ENCODE results near the gene UNC119. TPM values are rescaled to one million over a fixed set of nuclear protein-coding genes. Genes with fewer than 3 reads are reported as not detected.

Gene UNC119
- total RNA-seq, 1 donor from 2014 or later, result 47.2 TPM

DNA sequence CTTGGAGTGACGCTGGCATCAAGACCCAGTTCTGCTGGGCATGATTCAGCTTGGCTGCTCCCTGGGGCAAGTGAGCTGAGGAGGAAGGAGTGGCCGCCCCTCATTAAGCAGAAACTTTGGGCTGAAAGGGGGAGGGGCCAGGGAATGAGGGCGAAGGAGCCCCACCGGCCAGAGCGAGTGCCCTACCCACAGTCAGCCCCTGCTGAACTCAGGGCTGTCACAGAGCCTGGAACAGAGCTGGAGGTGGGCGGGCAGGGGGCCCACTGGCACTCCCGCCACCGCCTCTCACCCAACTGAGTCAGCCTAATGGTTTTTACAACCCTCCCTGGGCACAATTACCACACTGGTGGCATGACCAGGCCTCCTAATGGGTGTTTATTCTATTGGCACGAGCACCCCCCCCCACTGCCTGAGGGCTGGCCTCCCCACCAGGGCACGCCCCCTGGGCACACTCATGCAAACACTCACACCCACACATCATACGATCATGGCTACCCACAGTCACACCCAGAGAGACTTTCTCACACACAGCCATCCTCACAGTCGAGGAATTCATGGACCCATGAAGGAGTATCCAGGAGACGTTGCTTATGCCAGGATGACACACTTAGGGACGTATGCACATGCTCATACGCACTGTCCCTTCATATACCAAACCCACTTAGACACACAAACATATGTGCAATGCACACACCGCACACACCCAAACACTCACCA lies 19.2 kb downstream of the UNC119 start:
- TF ChIP-seq, protein P1, sequence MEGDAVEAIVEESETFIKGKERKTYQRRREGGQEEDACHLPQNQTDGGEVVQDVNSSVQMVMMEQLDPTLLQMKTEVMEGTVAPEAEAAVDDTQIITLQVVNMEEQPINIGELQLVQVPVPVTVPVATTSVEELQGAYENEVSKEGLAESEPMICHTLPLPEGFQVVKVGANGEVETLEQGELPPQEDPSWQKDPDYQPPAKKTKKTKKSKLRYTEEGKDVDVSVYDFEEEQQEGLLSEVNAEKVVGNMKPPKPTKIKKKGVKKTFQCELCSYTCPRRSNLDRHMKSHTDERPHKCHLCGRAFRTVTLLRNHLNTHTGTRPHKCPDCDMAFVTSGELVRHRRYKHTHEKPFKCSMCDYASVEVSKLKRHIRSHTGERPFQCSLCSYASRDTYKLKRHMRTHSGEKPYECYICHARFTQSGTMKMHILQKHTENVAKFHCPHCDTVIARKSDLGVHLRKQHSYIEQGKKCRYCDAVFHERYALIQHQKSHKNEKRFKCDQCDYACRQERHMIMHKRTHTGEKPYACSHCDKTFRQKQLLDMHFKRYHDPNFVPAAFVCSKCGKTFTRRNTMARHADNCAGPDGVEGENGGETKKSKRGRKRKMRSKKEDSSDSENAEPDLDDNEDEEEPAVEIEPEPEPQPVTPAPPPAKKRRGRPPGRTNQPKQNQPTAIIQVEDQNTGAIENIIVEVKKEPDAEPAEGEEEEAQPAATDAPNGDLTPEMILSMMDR (IDR thresholded peaks at IDR 0.05; ENCODE audit: unreplicated experiment), result no peak
- Mint-ChIP-seq H3K4me1 (ENCODE audit: unreplicated experiment) (no peaks in the 10 kb centered on the region), H3K27me3 (ENCODE audit: unreplicated experiment) (peaks cover 15% of the 10 kb centered on the region), H3K4me3 (ENCODE audit: unreplicated experiment) (no peak overlapping the region), H3K27ac (ENCODE audit: unreplicated experiment) (no peak overlapping the region), H3K36me3 (ENCODE audit: low read depth, unreplicated experiment) (no peaks in the 10 kb centered on the region), H3K9me3 (ENCODE audit: unreplicated experiment) (no peaks in the 10 kb centered on the region)
- no peak for DNase-seq (ENCODE audit: low spot score)

DNA sequence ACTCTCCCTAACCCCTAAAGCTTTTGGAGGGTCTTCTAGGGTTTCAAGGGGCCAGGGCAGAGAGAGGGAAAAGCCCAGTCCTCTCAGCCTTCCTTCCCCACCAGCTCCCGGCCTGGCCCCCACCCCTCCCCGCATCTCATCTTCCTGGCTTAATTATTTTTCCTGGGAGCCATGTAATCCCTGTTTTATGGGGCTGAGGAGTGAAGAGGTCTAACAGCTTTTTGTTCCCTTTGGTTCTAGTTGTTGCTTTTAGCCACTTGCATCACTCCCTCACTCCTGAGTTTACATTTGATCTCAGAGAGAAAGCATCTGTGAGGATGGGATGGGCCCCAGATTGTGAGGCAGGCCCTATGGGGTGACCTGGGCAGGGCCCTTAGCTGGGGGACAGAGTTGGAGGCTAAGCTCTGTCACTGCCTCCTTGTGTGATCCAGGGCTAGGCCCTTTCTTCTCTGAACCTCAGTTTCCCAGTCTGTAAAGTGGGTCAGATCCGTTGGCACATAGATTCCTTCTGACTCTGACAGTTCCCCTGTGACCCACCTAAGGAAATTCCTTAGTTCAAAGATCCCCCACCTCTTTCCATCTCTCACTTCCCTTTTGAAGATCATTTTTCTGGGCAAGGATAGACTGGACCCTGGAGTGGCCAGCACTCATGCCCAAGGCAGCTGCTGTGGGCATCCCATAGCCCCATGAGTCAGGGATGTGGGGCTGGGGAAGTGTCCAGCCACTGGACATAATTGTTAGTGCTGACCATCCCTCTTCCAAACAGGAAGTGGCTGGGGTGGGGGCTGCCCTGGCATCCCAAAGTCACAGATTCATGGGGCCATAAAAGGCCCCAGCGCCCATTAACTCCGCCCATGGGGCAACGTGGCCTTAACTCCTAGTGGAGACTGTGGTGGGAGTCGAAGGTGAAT lies 20.1 kb downstream of the UNC119 start:
- Mint-ChIP-seq H3K27ac (ENCODE audit: unreplicated experiment) (no peak overlapping the region), H3K36me3 (ENCODE audit: low read depth, unreplicated experiment) (no peaks in the 10 kb centered on the region), H3K4me3 (ENCODE audit: unreplicated experiment) (no peak overlapping the region), H3K4me1 (ENCODE audit: unreplicated experiment) (no peaks in the 10 kb centered on the region), H3K27me3 (ENCODE audit: unreplicated experiment) (peaks cover 13% of the 10 kb centered on the region), H3K9me3 (ENCODE audit: unreplicated experiment) (no peaks in the 10 kb centered on the region)
- no peak for DNase-seq (ENCODE audit: low spot score)
- TF ChIP-seq, protein P1 (IDR thresholded peaks at IDR 0.05; ENCODE audit: unreplicated experiment), result no peak

DNA sequence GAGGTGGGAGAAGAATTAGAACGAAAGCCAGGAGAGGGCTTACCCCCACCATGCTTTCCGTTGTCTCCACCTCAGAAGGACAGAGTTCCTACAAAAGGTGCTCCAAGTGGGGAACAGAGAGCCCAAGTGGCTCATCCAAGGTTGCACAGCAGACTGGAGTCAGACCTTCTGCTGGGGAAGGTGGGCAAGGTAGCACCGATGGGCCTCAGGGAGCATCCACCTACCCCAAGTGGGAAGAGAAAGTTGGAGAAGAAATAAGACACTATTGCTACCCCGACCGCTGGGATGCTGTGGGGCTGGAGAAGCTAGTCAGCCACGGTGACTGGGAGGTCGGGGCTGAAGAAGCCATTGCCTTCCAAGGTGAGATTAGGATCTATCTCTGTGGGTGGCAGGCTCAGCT lies 21.5 kb downstream of the UNC119 start:
- no peak overlapping the region for H3K4me3 Mint-ChIP-seq (ENCODE audit: unreplicated experiment)
- no peaks in the 10 kb centered on the region for H3K4me1 Mint-ChIP-seq (ENCODE audit: unreplicated experiment)
- peaks cover 16% of the 10 kb centered on the region for H3K27me3 Mint-ChIP-seq (ENCODE audit: unreplicated experiment)
- H3K27ac Mint-ChIP-seq (ENCODE audit: unreplicated experiment), result no peak overlapping the region
- H3K9me3 Mint-ChIP-seq (ENCODE audit: unreplicated experiment), result no peaks in the 10 kb centered on the region
- TF ChIP-seq, protein P1 (IDR thresholded peaks at IDR 0.05; ENCODE audit: unreplicated experiment), result no peak
- H3K36me3 Mint-ChIP-seq (ENCODE audit: low read depth, unreplicated experiment), result no peaks in the 10 kb centered on the region
- no peak for DNase-seq (ENCODE audit: low spot score)

DNA sequence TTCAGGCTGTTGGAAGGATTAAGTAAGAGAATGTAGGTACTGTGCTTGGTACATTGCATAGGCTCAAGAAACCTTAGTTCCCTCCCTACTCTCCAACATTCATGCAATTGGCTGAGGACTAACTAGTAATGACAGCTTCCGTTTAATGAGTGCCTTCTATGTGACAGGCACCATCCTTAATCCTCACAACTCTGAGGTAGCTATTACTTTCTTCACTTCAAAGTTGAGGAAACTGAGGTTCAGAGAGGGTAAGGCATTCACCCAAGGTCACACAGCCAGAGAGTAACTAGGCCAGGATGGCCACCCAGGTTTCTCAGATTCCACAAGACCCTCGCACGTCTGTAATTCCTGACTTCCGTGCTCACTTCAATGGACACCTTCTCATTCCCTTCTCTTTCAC lies 22.2 kb downstream of the UNC119 start:
- no peak overlapping the region for H3K27ac Mint-ChIP-seq (ENCODE audit: unreplicated experiment)
- peaks cover 17% of the 10 kb centered on the region for H3K27me3 Mint-ChIP-seq (ENCODE audit: unreplicated experiment)
- H3K4me3 Mint-ChIP-seq (ENCODE audit: unreplicated experiment), result no peak overlapping the region
- H3K4me1 Mint-ChIP-seq (ENCODE audit: unreplicated experiment), result no peaks in the 10 kb centered on the region
- H3K9me3 Mint-ChIP-seq (ENCODE audit: unreplicated experiment), result no peaks in the 10 kb centered on the region
- no peak for DNase-seq (ENCODE audit: low spot score)
- H3K36me3 Mint-ChIP-seq (ENCODE audit: low read depth, unreplicated experiment), result no peaks in the 10 kb centered on the region
- TF ChIP-seq, protein P1 (IDR thresholded peaks at IDR 0.05; ENCODE audit: unreplicated experiment), result no peak

DNA sequence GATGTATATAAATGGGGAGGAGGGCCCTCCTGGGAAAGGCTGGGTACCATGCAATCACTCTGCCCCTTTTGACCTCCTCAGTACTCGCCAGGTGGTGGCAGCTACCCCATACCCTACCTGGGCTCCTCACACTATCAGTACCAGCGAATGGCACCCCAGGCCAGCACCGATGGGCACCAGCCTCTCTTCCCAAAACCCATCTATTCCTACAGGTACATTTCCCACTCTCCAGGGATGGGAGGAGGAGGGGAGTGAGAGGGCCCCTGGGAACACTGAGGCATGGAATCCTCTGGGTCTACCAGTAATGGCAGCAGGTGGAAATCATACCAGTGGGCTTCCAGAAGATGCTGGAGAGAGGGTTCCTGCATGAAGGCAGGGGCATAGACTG lies 23.4 kb downstream of the UNC119 start:
- no peaks in the 10 kb centered on the region for H3K9me3 Mint-ChIP-seq (ENCODE audit: unreplicated experiment)
- no peaks in the 10 kb centered on the region for H3K4me1 Mint-ChIP-seq (ENCODE audit: unreplicated experiment)
- H3K4me3 Mint-ChIP-seq (ENCODE audit: unreplicated experiment), result no peak overlapping the region
- H3K27ac Mint-ChIP-seq (ENCODE audit: unreplicated experiment), result no peak overlapping the region
- TF ChIP-seq, protein P1 (IDR thresholded peaks at IDR 0.05; ENCODE audit: unreplicated experiment), result no peak
- no peak for DNase-seq (ENCODE audit: low spot score)
- no peaks in the 10 kb centered on the region for H3K36me3 Mint-ChIP-seq (ENCODE audit: low read depth, unreplicated experiment)
- peaks cover 14% of the 10 kb centered on the region for H3K27me3 Mint-ChIP-seq (ENCODE audit: unreplicated experiment)

Data from endothelial cell (in vitro differentiated cells).